HEK293T (cell line): ENCODE results near the gene WDR53.

Source experiments
- ARNT ChIP-seq: fragments of 450-650 bp; IDR thresholded peaks from 2 replicates; pipeline ENCODE4 v1.6.1; 2017; ENCODE audit warnings: mild to moderate bottlenecking
- BHLHE40 ChIP-seq: fragments of 450-650 bp; IDR thresholded peaks from 2 replicates; pipeline ENCODE4 v1.6.1; 2016; ENCODE audit warnings: mild to moderate bottlenecking, moderate library complexity, borderline replicate concordance
- CTBP1 ChIP-seq: fragments of 450-650 bp; IDR thresholded peaks from 2 replicates; pipeline ENCODE4 v1.6.1; 2016; ENCODE audit warnings: borderline replicate concordance
- ELF4 ChIP-seq: fragments of 450-650 bp; IDR thresholded peaks from 2 replicates; pipeline ENCODE4 v1.6.1; 2017; ENCODE audit warnings: antibody characterized with exemption
- FOXA1 ChIP-seq: fragments of 450-650 bp; IDR thresholded peaks from 2 replicates; pipeline ENCODE4 v1.6.1; 2016; ENCODE audit warnings: mild to moderate bottlenecking
- FOXK2 ChIP-seq: fragments of 450-650 bp; IDR thresholded peaks from 2 replicates; pipeline ENCODE4 v1.6.1; 2016; ENCODE audit warnings: mild to moderate bottlenecking
- FOXM1 ChIP-seq: fragments of 450-650 bp; IDR thresholded peaks from 2 replicates; pipeline ENCODE4 v1.6.1; 2017; ENCODE audit warnings: mild to moderate bottlenecking, borderline replicate concordance
- L3MBTL2 ChIP-seq: fragments of 450-650 bp; conservative IDR thresholded peaks from 2 replicates; pipeline ENCODE4 v1.6.1; 2016; ENCODE audit warnings: mild to moderate bottlenecking
- SP1 ChIP-seq: fragments of 450-650 bp; IDR thresholded peaks from 2 replicates; pipeline ENCODE4 v1.6.1; 2017
- SUZ12 ChIP-seq: fragments of 450-650 bp; IDR thresholded peaks from 2 replicates; pipeline ENCODE4 v1.6.1; 2016; ENCODE audit warnings: mild to moderate bottlenecking
- TARDBP ChIP-seq: fragments of 450-650 bp; IDR thresholded peaks from 2 replicates; pipeline ENCODE4 v1.6.1; 2016
- ZNF384 ChIP-seq: fragments of 450-650 bp; IDR thresholded peaks from 2 replicates; pipeline ENCODE4 v1.6.1; 2016

DNA sequence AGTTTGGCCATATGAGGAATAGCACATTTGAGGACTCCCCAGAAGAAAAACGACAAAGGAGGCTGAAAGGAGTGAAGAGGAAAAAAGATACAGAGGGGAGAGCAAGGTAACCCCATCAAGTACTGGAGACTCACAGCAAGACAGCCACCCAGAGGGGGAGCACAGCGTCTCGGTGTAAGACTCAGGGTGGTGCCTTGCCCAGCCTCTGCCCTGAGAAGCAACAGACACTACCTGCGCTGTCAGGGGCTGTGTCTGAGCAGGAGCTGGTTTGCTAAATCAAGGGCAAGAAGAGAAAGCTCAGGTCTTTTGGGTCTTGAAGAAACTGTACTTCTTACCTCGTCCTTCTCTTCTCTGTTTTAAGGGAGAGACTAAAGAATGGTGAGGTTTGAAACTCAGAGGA is 28.0 kb upstream of the WDR53 start:
- no peak for TF ChIP-seq FOXA1
- no peak for TF ChIP-seq SP1
- no peak for TF ChIP-seq BHLHE40
- no peak for TF ChIP-seq ZNF384
- no peak for TF ChIP-seq FOXK2
- TF ChIP-seq FOXM1, result no peak
- no peak for TF ChIP-seq L3MBTL2
- no peak for TF ChIP-seq SUZ12
- TF ChIP-seq TARDBP, result no peak
- TF ChIP-seq ELF4, result no peak
- TF ChIP-seq CTBP1, result no peak
- no peak for TF ChIP-seq ARNT
